NCI-H1436 (cell line): ENCODE data around the gene BRD8.
"Not testable (repeated sequence)": the region's sequence is repeated elsewhere in the genome, so short reads cannot be mapped to it uniquely, and the experiment has no call there.

ENCODE experiments used
- DNase-seq: peaks from one replicate; lab custom pipeline; 2025; lab: John Stamatoyannopoulos, UW

Gene BRD8, protein sequence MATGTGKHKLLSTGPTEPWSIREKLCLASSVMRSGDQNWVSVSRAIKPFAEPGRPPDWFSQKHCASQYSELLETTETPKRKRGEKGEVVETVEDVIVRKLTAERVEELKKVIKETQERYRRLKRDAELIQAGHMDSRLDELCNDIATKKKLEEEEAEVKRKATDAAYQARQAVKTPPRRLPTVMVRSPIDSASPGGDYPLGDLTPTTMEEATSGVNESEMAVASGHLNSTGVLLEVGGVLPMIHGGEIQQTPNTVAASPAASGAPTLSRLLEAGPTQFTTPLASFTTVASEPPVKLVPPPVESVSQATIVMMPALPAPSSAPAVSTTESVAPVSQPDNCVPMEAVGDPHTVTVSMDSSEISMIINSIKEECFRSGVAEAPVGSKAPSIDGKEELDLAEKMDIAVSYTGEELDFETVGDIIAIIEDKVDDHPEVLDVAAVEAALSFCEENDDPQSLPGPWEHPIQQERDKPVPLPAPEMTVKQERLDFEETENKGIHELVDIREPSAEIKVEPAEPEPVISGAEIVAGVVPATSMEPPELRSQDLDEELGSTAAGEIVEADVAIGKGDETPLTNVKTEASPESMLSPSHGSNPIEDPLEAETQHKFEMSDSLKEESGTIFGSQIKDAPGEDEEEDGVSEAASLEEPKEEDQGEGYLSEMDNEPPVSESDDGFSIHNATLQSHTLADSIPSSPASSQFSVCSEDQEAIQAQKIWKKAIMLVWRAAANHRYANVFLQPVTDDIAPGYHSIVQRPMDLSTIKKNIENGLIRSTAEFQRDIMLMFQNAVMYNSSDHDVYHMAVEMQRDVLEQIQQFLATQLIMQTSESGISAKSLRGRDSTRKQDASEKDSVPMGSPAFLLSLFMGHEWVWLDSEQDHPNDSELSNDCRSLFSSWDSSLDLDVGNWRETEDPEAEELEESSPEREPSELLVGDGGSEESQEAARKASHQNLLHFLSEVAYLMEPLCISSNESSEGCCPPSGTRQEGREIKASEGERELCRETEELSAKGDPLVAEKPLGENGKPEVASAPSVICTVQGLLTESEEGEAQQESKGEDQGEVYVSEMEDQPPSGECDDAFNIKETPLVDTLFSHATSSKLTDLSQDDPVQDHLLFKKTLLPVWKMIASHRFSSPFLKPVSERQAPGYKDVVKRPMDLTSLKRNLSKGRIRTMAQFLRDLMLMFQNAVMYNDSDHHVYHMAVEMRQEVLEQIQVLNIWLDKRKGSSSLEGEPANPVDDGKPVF

DNA sequence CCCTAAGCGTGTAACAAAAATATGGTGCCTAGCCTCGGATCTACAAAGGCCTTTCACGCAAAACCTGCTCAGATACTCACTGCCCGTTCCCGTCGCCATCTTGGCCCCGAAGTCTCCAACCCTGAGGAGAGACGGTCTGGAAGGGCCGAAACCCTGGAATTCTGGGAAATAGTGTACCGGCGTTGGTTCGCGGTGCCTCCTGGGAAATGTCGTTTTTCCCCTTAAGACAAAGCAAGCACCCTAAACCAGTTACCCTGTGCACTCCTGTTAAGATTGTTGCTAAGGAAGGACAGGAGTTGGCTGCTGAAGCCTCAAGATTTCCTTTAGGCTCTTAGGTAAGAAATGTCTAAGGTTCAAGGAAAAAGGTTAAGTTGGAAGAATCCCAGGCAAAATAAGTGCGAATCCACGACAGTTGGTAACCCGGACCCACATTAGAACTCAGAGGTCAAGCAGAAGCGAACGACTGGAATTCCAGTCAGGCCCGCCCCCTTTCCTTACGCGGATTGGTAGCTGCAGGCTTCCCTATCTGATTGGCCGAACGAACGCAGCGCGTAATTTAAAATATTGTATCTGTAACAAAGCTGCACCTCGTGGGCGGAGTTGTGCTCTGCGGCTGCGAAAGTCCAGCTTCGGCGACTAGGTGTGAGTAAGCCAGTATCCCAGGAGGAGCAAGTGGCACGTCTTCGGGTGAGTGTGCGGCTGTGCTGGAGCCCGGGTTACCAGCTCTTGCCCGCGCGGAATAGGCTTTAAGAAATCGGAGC lies at the start of gene BRD8, which contains the start of gene KIF20A:
BRD8 (minus strand) TSS at position 115 of the 761 bp plus-strand sequence; CDS start at position 99, 16 bp downstream.
KIF20A (plus strand) TSS at position 597 of the 761 bp plus-strand sequence. CDS start 569 bp downstream, outside the sequence.
- DNase-seq: peak; percentile 94

GRCh38 chr5:138226910-138227309 lies 48.5 kb upstream of the BRD8 start:
- DNase-seq: no peak

- DNase-seq: no peak
These were observed 46.3 kb upstream of the BRD8 start for GRCh38 chr5:138224712-138225111.

DNA sequence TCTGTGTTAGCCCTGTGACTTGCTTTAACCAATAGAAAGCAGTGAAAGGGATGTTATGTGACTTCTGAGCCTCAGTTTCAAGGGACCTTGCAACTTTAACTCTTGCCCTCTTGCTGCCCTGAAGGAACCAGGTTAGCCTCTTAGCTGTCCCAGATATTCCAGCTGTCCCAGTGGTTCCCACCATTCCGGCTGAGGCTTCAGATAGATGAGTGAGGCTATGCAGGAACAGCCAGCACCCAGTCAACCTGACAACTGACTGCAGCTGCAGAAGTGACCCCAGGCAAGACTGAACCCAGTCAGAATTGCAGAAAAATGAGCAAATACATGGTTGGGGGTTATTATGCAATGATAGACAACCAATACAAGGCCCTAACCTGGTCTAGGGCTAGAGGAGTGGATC lies 45.1 kb upstream of the BRD8 start:
- DNase-seq: no peak

DNA sequence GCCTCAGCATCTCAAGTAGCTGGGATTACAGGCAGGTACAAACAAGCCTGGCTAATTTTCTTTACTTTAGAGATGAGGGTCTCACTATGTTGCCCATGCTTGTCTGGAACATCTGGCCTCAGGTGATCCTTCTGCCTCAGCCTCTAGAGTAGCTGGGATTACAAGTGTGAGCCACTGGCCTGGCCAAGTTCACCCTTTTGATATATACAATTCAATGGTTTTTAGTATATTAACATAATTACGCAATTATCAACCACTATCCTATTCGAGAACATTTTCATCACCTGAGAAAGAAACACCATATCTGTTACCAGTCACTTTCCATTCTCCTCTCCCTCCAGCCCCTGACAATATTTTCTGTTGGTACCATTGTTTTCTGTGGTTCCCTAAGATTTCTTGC lies 38.4 kb upstream of the BRD8 start:
- DNase-seq: no peak

DNA sequence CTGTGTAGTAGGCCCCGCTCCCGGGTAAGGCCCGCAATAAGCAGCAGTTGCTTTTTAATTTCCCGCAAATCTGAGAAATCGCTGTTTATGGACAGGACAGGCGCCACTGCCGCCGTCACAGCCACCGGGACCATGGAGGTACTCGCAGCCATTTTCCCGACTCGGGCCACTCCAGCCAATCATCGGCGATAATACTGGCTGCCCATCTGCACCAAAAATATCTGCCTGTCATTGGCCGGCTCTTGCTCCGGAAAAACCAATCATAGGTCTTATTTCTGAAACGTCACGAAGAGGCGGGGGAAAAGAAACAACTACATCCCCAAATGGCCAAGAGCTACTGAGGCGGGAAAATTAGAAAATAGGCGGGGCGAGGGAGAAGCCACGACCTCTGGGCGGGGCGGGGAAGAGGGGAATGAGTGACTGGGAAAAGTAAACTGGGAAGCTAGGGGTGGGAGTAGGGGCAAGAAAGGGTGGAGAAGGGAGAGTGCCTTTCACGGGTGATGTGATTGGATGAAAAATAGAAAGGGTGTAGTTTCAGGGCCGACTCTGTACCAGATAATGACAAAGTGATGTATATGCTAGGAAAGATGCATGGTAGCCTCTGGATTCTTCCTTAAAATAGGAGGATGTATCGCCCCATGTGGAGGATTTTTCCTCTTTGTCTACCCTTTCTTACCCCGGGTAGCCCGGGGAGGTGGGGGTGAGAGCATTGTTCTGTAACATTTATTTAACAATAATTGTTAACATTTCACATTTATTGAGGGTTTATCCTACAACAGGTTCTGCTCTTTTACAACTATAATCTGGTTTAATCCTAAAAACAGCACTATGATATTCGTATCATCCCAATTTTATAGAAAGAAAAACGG lies 35.0 kb upstream of the BRD8 start, which contains the start of gene CDC23:
CDC23 (minus strand) TSS at position 163 of the 869 bp plus-strand sequence; CDS start at position 152, 11 bp downstream.
- peak; percentile 97 for DNase-seq

DNA sequence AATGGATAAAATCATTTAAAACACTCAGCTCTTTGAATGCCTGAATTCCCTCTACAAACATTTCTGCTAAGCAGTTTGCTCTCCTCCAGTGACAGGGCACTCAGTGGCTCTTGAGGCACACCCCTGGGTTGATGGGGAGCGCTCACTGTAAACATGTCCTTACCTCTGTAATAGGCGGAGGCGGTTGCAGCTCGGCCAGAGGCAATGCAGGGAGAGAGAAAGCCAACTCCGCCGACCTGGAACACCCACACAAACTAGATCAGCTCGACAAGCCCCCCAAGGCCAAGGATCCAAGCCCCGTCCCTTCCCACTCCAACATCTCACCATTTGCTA lies 34.4 kb upstream of the BRD8 start:
- no peak for DNase-seq

DNA sequence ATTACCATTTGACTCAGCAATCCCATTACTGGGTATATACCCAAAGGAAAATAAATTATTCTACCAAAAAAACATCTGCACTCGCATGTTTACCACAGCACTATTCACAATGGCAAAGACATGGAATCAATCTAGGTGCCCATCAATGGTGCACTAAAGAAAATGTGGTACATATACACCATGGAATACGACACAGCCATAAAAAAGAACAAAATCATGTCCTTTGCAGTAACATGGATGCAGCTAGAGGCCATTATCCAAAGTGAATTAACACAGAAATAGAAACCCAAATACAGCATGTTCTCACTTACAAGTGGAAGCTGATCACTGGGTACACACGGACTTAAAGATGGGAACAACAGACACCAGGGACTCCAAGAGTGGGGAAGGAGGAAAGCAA lies 32.6 kb upstream of the BRD8 start:
- no peak for DNase-seq

- not testable (repeated sequence) for DNase-seq
These were observed 15.4 kb upstream of the BRD8 start for GRCh38 chr5:138193859-138194258.

GRCh38 chr5:138192826-138193225 lies 14.4 kb upstream of the BRD8 start:
- no peak for DNase-seq

DNA sequence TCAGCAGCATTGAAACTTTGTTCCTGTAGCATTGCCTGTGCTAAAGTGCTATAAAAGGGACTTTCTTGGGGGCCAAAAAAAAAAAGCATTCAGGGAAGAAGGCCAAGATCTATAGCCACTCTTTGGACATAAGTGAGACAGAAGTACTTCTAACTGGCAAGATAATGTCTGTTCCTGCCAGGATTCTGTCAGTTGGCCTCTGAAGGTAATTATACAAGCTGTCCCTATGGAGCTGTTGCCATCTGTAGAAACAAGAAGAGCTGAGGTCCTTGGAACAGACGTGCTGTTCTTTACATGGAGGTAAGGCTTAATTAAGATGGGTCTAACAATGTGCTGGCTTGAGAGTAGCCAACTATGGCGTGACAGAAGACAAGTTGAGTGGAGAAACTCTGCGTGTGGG lies 10.2 kb upstream of the BRD8 start:
- DNase-seq: no peak

GRCh38 chr5:138186002-138186447 lies 7.6 kb upstream of the BRD8 start:
- no peak for DNase-seq

- DNase-seq: no peak
These were observed 4.4 kb upstream of the BRD8 start for GRCh38 chr5:138182808-138183207.

DNA sequence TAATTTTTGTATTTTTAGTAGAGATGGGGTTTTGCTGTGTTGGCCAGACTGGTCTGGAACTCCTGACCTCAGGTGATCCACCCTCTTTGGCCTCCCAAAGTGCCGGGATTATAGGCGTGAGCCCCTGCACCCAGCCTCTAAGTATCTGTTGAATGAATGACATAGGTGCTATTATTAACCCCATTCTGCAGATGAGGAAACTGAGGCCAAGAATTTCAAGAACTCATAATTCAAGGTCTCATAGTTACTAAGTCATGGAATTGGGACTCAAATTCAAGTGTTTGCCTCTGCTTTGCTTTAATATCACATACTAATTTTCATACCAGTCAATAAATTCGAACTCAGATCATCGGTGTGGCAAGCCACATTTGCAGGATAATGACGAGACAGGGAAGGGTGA lies 2.4 kb upstream of the BRD8 start:
- DNase-seq: no peak

DNA sequence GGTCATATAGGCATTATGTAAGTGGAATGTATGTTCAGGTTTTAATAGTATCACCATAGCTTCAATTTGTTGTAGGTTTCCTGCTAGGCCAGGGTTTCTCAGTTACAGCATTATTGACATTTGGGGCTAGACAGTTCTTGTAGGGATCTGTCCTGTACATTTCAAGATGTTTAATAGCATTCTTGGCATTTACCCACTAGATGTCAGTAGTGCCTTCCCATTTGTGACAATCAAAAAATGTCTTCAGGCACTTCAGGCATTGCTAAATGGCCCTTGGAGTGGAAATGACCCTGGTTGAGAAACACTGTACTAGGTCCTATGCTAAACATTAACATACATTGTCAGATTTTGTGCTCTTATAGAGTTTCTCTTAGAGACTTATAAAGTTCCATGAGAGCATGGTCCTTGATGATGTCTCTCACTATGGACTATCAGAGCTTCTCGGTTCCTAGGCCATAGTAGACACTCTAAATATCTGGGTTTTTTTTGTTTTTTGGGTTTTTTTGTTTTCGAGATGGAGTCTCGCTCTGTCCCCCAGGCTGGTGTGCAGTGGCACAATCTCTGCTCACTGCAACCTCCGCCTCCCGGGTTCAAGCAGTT lies 1.9 kb upstream of the BRD8 start:
- DNase-seq: peak; percentile 56

DNA sequence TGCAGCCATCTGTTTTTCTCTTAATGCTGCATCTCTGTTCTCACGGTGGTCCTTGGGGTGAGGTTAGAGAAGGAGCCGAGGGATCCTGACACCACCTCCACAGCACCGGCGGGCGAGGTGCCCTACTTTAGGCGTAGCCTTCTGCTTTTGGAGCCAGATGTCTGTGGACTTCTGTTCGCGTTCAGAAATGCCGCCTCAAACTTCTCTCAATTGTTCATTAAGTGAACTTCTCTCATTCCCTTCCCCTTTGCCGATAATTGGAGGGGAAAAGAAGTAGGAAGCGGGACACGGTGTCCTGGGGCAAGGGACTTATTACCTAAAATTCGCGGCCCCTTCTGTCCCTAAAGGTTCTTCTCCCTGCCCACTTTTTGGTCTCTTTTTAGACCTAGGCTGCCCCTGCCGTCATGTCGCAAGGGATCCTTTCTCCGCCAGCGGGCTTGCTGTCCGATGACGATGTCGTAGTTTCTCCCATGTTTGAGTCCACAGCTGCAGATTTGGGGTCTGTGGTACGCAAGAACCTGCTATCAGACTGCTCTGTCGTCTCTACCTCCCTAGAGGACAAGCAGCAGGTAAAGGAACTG lies 937 bp upstream of the BRD8 start:
- no peak for DNase-seq

DNA sequence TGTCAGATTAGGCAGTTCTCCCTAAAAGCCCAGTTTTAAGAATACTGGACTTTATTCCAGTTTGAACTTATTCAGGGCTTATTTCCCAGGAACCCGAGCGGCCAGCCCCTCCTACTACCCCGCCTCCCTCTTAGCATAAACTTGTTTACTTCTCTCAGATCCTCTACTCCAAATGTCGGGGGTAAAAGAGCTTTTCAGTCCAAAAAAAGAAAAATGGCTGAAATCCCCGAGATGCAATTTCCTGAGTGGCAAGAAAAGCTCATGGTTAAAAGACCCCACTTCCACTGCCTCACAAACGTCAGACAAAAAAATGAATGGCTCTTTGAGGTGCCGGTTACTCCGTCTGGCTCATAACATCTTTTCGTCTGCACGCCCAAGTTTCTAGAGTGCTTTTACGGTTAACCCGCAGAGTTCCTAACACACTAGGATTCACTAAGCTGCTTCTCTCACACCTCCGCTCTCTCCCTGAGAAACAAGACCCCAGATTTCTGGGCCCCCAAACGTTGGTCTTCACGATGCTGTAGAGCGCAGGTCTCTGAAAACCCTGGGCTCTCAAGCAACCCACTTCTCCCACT lies 402 bp downstream of the BRD8 start:
- DNase-seq: no peak

- no peak for DNase-seq
These were observed 8.1 kb downstream of the BRD8 start for GRCh38 chr5:138170299-138170698.

GRCh38 chr5:138169124-138169523 lies 9.3 kb downstream of the BRD8 start:
- no peak for DNase-seq
